SJSA1 (cell line): ENCODE measurements around the gene SPON1. TPM values are rescaled to one million over a fixed set of nuclear protein-coding genes. Genes with fewer than 3 reads are reported as not detected.
"Not testable (repeated sequence)": the region's sequence is repeated elsewhere in the genome, so short reads cannot be mapped to it uniquely, and the experiment has no call there.

ENCODE experiments used
- DNase-seq, 2 experiments: peaks; one replicate each; pipeline ENCODE4 v3.0.0-alpha.2; 2015 to 2020; ENCODE audit warnings: low spot score in 2 of 2, low read depth in 1 of 2
- H3K27ac ChIP-seq: fragments of 250-450 bp; sonication (Bioruptor Pico); 2 replicates; pipeline ENCODE4 v1.5.1; 2020; ENCODE audit warnings: mild to moderate bottlenecking, moderate library complexity
- H3K27me3 ChIP-seq: fragments of 250-450 bp; sonication (Bioruptor Pico); replicated peaks from 2 replicates; pipeline ENCODE4 v1.5.1; 2020; ENCODE audit warnings: mild to moderate bottlenecking, moderate library complexity
- H3K36me3 ChIP-seq: fragments of 250-450 bp; sonication (Bioruptor Pico); 2 replicates; pipeline ENCODE4 v1.5.1; 2020; ENCODE audit warnings: mild to moderate bottlenecking
- H3K4me1 ChIP-seq: fragments of 250-450 bp; sonication (Bioruptor Pico); replicated peaks from 2 replicates; pipeline ENCODE4 v1.6.1; 2021; ENCODE audit warnings: mild to moderate bottlenecking
- H3K4me3 ChIP-seq: fragments of 250-450 bp; sonication (Bioruptor Pico); 2 replicates; pipeline ENCODE4 v1.5.1; 2020; ENCODE audit warnings: mild to moderate bottlenecking
- H3K9me3 ChIP-seq: fragments of 250-450 bp; sonication (Bioruptor Pico); replicated peaks from 2 replicates; pipeline ENCODE4 v1.5.1; 2020; ENCODE audit warnings: mild to moderate bottlenecking
- total RNA-seq: library from RNA; depleted of rRNA; stranded (reverse); fragments of >200 nt; shearing (Covaris generic); gene quantifications from 2 replicates; pipeline ENCODE4 v1.2.3, GENCODE V29; 2014; rRNA removed

The SPON1 gene
- total RNA-seq = 22.5 and 24.6 TPM in 2 replicates

- peak within 1 kb of the TSS; percentile 48 for H3K4me3 ChIP-seq
- H3K27me3 ChIP-seq = peaks cover 75% of the 10 kb centered on the region
- H3K27ac ChIP-seq = no peak within 1 kb of the TSS
- peaks cover 4% of the 10 kb centered on the region; the same call in 1 of the 2 replicates for H3K36me3 ChIP-seq
- no peaks in the 10 kb centered on the region for H3K9me3 ChIP-seq
- H3K4me1 ChIP-seq = peaks cover 25% of the 10 kb centered on the region
- DNase-seq = peak; percentile 80 to 85
These were observed at the start of gene SPON1 for GRCh38 chr11:13962562-13963168. SPON1 (plus strand) TSS chr11:13962723; CDS start chr11:13962905, 182 bp downstream.

GRCh38 chr11:13917264-13917663, 45.3 kb upstream of the SPON1 start:
- H3K27ac ChIP-seq = no peak overlapping the region
- peaks cover 6% of the 10 kb centered on the region; the same call in 1 of the 2 replicates for H3K9me3 ChIP-seq
- H3K27me3 ChIP-seq = peaks cover 32% of the 10 kb centered on the region
- H3K4me1 ChIP-seq = no peaks in the 10 kb centered on the region
- no peak for DNase-seq
- H3K36me3 ChIP-seq = no peaks in the 10 kb centered on the region
- no peak overlapping the region for H3K4me3 ChIP-seq

GRCh38 chr11:13917904-13918303, 44.6 kb upstream of the SPON1 start:
- Histone ChIP-seq H3K36me3 (no peaks in the 10 kb centered on the region), H3K27me3 (peaks cover 32% of the 10 kb centered on the region), H3K4me3 (no peak overlapping the region), H3K4me1 (no peaks in the 10 kb centered on the region), H3K27ac (no peak overlapping the region), H3K9me3 (peaks cover 6% of the 10 kb centered on the region; the same call in 1 of the 2 replicates)
- no peak for DNase-seq

- DNase-seq = no peak
- Histone ChIP-seq H3K9me3 (no peaks in the 10 kb centered on the region), H3K36me3 (no peaks in the 10 kb centered on the region), H3K4me1 (no peaks in the 10 kb centered on the region), H3K27ac (no peak overlapping the region), H3K27me3 (peaks cover 31% of the 10 kb centered on the region), H3K4me3 (no peak overlapping the region)
These were observed 41.8 kb upstream of the SPON1 start for GRCh38 chr11:13920756-13921155.

GRCh38 chr11:13921545-13921944, 41.0 kb upstream of the SPON1 start:
- peaks cover 25% of the 10 kb centered on the region for H3K27me3 ChIP-seq
- no peaks in the 10 kb centered on the region for H3K36me3 ChIP-seq
- no peak for DNase-seq
- H3K4me3 ChIP-seq = no peak overlapping the region
- H3K4me1 ChIP-seq = no peaks in the 10 kb centered on the region
- no peak overlapping the region for H3K27ac ChIP-seq
- H3K9me3 ChIP-seq = no peaks in the 10 kb centered on the region

- H3K36me3 ChIP-seq = no peaks in the 10 kb centered on the region
These were observed 39.3 kb upstream of the SPON1 start for GRCh38 chr11:13923182-13923581.

GRCh38 chr11:13923716-13924650, 38.5 kb upstream of the SPON1 start:
- Histone ChIP-seq H3K27me3 (peaks cover 20% of the 10 kb centered on the region), H3K36me3 (no peaks in the 10 kb centered on the region), H3K9me3 (no peaks in the 10 kb centered on the region), H3K27ac (no peak overlapping the region), H3K4me3 (no peak overlapping the region), H3K4me1 (0 out of 2 replicates have a peak, but pooled peaks cover 3% of the 10 kb centered on the region)
- no peak for DNase-seq

More at GRCh38 chr11:13923182-13923581, 39.3 kb upstream of the SPON1 start:
- no peak for DNase-seq
- H3K27me3 ChIP-seq = peaks cover 20% of the 10 kb centered on the region
- H3K27ac ChIP-seq = no peak overlapping the region
- no peaks in the 10 kb centered on the region for H3K4me1 ChIP-seq
- H3K4me3 ChIP-seq = no peak overlapping the region
- no peaks in the 10 kb centered on the region for H3K9me3 ChIP-seq

- no peak overlapping the region for H3K27ac ChIP-seq
- no peaks in the 10 kb centered on the region for H3K36me3 ChIP-seq
- 0 out of 2 replicates have a peak, but pooled peaks cover 3% of the 10 kb centered on the region for H3K4me1 ChIP-seq
- peaks cover 14% of the 10 kb centered on the region for H3K27me3 ChIP-seq
- DNase-seq = no peak
- H3K9me3 ChIP-seq = no peaks in the 10 kb centered on the region
- no peak overlapping the region for H3K4me3 ChIP-seq
These were observed 37.7 kb upstream of the SPON1 start for GRCh38 chr11:13924801-13925327.

GRCh38 chr11:13926366-13926765, 36.2 kb upstream of the SPON1 start:
- not testable (repeated sequence) for H3K4me3 ChIP-seq, H3K27me3 ChIP-seq, DNase-seq, H3K36me3 ChIP-seq, H3K4me1 ChIP-seq, H3K9me3 ChIP-seq, H3K27ac ChIP-seq

GRCh38 chr11:13926981-13927380, 35.5 kb upstream of the SPON1 start:
- DNase-seq = no peak
- Histone ChIP-seq H3K4me3 (no peak overlapping the region), H3K36me3 (no peaks in the 10 kb centered on the region), H3K9me3 (no peaks in the 10 kb centered on the region), H3K27me3 (peaks cover 2% of the 10 kb centered on the region), H3K4me1 (0 out of 2 replicates have a peak, but pooled peaks cover 3% of the 10 kb centered on the region), H3K27ac (no peak overlapping the region)

- DNase-seq = no peak
- Histone ChIP-seq H3K27ac (no peak overlapping the region), H3K9me3 (no peaks in the 10 kb centered on the region), H3K4me1 (0 out of 2 replicates have a peak, but pooled peaks cover 3% of the 10 kb centered on the region), H3K36me3 (no peaks in the 10 kb centered on the region), H3K4me3 (no peak overlapping the region), H3K27me3 (no peaks in the 10 kb centered on the region; the same call in none of the 2 replicates)
These were observed 35.0 kb upstream of the SPON1 start for GRCh38 chr11:13927481-13927880.

- Histone ChIP-seq H3K9me3 (no peaks in the 10 kb centered on the region), H3K4me3 (no peak overlapping the region), H3K27ac (no peak overlapping the region), H3K36me3 (no peaks in the 10 kb centered on the region), H3K4me1 (0 out of 2 replicates have a peak, but pooled peaks cover 3% of the 10 kb centered on the region), H3K27me3 (no peaks in the 10 kb centered on the region; the same call in none of the 2 replicates)
- no peak for DNase-seq
These were observed 33.8 kb upstream of the SPON1 start for GRCh38 chr11:13928566-13929251.

GRCh38 chr11:13929395-13929891, 33.1 kb upstream of the SPON1 start:
- Histone ChIP-seq H3K9me3 (no peaks in the 10 kb centered on the region), H3K27me3 (no peaks in the 10 kb centered on the region; the same call in none of the 2 replicates), H3K4me3 (no peak overlapping the region)

More at GRCh38 chr11:13929395-13929891, 33.1 kb upstream of the SPON1 start:
- H3K36me3 ChIP-seq = no peaks in the 10 kb centered on the region
- no peak overlapping the region for H3K27ac ChIP-seq
- no peak for DNase-seq
- 0 out of 2 replicates have a peak, but pooled peaks cover 3% of the 10 kb centered on the region for H3K4me1 ChIP-seq
